SKM-1 treated with dmso at 0.1 percent for 144 hours (cell line): Measurements from ENCODE around the gene UVSSA.

Experiments
- DNase-seq: peaks from one replicate; lab custom pipeline; 2025; ENCODE audit not compliant: unreplicated experiment; lab: John Stamatoyannopoulos, UW

The UVSSA gene

DNA sequence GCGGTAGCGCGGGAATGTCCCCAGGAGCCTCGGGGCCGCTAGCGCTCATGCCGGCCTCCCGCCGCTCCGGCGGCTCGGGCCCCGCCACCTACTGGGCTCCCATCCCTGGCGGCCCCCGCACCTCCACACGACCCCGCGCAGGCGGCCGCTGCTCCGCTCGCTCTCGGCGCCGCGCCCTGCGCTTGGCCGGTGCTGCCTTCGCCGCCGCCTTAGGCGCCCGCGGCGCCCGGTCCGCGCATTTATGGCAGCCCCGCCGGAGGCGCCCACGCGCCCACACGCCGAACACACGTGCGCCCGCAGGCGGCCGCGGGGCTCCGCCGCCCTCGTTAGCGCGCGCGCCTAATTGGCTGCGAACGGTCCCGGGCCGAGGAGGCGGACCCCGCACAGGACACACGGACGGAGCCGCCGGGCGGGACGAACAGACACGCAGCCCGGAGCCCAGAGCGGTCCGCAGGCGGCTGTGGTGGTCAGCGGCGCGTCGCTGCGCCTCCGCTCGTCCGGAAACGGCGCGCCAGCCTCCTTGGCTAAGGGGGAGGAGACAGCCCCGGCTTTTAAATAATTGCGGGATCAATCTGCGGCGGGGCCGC lies 59.5 kb downstream of the UVSSA start, which contains the start of gene NKX1-1:
NKX1-1 (minus strand) TSS at position 49 of the 587 bp plus-strand sequence; CDS start at position 49, 0 bp downstream.
- no peak for DNase-seq

DNA sequence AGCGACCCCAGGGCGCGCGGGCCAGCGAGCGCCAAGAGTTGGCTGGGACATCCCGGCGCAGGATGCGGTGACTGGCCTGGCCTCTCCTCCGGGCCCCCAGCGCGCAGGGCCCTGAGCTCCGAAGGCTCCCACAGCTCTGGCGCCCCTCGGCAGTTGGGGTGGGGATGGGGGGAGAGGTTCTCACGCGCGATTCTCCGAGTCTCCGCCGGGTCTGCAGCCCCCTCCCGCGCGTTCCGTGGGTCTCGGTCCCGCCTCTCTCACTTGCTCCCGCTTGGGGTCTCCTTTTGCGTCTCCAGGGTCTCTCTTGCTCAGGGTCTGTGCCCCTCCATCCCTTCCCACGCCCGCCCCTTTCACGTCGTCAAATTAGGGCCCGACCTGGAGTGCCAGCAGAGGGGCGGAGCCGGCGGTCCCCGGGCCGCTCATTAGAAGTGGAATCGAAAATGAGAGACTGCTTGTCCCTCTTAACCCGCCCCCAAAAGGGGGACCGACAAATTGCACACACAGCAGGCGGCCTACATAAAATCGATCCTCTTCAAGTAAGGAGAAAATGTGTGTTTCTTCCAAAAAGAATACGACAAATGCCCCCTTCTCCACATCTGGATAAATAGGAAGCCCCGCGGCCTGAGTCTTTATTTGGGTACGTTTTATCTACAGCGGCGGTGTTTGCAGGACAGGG lies 60.1 kb downstream of the UVSSA start:
- DNase-seq, result no peak

DNA sequence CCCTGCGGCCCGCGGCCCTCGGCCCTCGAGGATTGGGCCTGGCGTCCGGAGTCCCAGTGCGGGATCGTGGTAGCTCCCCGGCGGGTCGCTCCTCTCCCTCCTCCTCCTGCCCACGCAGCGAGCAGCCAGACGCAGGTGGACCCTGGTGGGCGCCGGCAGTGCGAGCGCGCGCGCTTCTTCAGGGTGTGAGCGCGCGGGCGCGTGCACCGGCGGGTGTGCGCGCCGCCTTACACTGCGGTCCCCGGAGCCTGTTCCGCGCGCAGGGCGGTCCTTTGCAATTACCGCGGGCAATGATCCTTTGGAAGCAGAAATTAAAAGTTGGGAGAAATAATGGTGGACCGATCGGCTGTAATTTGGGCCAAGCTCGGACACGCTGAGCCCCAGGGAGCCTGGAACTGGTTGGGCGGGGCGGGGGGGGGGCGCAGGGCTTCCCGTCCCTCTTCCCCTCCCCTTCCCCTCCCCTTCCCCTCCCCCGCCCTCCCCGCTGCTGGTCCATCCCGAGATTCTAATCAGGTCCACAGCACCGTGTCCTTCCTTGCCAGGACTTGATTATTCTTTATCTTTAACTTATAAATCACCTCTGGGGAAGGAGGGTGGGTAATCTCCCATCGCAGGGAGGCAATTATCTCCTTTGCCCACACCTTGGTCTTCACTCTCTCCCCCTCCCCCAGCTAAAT lies 60.8 kb downstream of the UVSSA start:
- DNase-seq, result no peak

DNA sequence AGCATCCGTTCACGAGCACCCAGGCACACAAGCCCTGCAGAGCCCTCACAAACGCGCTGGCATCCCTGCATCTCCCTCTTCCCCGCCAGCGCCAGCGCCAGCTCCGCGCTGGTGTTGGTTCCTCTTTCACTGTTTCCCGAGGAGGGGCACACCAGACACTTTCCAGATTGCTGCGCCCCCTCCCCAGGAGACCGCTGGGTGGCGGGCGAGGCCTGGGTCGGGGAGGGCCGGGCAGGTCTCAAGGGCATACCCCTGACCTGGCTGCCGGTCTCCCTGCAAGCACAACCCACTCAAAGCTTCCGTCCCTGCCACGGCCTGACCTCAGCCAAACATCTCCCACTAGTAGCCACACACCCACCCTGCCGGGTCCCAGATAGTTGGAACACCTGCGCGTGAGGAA lies 61.4 kb downstream of the UVSSA start:
- no peak for DNase-seq

DNA sequence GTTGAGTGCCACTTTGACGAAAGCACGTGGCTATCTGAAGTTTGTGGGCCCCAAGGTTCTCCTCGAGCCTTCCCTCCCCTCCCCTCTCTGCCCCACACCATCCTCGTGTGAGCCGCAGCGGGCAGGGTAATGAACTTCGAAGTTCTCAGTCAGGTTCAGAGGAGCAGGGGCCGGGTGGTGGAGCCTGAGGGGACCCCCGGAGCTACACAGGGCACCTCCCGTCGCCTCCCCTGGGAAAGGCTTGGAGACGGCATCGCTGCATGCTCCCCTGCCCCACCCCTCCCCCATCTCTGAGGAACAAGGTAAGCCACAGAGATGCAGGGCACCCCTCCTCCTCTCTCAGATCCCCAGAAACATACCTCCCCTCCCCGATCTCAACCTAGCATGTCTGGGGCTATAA lies 62.1 kb downstream of the UVSSA start:
- DNase-seq, result no peak

DNA sequence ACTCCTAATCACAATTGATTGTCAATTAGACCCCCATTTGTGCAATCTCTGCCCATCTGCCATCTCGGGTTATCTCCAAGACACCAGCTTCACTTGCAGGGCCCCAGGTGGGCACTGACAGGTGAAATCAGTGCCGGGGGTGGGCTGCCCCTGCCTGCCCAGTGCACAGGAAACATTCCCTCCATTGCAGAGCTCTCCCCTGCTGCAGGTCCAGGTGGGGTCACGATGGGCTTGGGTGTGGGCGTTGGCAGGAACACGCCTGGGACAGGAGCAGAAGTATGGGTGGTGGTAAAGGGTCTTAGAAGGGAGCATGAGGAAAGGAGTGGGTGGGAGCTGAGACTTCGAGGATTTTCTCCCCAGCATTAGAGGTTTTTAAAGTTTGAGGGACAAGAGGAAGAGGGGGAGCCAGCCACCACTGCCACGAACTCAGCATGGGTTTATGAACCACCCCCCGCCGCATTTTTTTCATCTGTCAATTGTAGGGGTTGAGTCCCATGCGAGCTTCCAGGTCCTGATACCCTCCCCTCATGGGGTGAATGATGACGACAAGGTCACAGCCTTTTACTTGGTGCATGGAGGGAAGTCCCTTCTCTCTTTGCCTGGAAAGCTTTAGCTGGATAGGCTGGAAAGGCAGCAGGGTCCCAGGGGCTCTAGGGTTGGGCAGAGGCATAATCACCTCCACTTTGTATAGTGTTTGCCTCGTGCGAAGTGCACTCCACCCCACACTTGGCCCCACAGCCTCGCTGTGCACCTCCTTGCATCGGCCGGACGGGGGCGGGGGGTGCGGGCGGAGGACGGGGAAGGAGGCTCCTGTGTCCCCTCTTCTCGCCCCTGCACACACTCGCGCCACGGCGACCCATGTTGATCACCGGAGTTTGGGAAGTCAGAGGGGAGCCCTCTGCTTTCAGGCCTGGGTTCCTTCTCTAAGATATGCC lies 62.8 kb downstream of the UVSSA start:
- no peak for DNase-seq

DNA sequence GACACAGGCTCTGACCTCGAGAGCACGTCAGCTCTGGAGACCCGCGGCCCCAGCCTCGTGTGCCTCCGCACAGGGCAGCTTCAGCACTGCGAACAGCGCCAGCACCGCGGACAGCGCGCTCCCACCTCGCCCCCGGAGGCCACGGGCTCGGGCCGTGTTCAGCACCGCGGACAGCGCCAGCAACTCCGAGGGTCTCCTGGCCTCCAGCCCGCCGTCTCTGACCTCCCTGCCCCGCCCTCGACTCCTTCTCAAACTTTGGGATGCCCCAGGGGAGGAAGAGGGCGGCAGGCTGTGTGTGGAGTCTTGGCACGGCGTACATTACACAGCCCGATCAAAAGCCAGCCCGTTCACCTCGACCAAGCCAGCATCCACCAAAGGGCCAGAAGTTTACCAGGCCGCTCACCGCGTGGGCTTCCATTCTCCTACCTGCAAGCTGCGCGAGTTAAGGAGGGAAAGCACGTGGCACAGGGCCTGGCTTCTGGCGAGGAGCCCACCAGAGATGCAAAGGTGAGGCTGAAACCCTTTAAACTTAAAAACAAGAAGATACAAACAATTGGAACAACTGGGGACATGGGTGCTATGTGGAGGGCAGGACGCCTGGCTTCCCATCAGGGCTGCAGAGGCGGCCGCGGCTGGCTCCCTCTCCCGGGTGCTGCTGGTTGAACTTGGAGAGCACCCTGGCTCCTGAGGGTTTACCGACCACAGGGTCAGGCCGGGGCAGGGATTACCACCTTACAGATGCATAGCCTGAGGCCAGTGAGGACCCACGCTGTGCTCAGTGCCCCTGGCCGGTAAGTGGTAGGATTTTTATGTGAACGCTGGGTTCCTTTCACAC lies 63.7 kb downstream of the UVSSA start:
- DNase-seq, result no peak

DNA sequence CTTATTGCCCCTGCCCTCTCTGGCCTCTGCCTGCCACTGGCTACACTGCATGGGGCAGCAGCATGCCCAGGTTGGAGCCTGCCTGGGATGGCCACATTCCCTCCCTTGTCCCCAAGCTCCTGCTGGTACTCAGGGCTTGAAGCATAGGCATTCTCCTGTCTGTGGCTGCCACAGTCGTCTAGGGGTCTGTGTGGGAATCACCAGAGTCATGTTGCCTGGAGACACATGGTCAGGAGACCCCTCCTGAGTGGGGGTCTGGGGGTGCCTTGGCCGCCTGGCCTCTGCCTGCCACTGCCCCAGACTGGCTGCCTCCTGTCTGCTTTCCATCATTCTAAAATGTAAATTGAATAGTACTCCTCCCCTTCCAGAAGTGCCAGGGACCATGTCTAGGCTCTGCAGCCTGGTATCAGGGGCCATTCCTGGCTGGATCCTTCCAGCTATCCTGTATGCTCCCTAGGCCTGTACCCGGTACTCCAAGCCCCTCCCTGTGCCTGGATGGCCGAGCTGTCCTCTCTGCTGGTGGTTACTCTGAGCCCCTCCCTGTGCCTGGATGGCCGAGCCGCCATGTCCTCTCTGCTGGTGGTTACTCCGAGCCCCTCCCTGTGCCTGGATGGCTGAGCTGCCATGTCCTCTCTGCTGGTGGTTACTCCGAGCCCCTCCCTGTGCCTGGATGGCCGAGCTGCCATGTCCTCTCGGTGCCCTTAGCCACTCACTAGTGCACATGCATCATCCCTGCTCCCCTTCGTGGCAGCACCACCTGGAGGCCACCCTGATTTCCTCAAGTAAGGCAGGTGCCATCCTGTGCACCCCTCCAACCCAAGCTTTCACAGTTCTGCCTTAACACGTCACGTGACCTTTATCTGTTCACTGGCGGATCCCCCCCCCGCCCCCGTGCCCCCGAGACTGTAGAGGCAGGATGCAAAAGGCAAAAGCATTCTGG lies 64.7 kb downstream of the UVSSA start:
- DNase-seq, result no peak

DNA sequence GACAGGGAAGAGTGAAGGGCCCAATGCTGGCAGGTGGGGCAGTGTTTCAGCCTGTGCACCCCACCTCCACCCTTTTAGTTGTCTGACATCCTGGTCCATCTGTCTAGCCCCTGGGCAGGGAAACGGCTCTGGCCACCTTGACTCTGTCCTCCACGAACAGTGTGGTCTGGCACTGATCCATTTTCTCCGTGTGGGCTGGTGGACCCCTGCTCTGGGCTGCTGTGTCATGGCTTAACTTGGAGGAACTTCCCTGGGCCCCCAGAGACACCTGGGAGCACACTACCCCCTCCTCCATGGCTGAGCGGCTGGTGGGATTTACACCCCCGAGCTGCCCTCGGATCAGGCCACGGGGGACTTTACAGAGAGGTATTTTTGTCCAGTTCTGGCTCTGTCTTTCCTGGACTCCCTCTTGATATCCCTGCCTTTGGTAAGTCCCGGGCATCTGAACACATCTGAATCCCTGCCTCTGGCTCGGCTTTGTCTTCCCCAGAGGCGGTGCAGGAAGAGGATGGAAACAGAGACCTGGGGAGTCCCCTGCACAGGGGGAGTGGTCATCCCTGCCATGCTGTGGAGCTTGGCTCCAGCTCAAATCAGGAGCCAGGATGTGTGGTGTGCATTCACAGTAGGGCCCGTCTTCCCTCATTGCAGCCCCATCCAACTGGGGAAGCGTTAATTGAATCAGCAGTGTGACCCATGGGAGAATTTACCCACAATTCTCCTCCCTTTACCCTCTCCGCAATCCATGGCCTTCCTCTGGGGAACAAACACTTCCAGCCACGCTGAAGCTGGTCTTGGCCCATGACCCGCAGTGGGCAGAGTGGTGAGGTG lies 65.6 kb downstream of the UVSSA start:
- DNase-seq, result no peak

DNA sequence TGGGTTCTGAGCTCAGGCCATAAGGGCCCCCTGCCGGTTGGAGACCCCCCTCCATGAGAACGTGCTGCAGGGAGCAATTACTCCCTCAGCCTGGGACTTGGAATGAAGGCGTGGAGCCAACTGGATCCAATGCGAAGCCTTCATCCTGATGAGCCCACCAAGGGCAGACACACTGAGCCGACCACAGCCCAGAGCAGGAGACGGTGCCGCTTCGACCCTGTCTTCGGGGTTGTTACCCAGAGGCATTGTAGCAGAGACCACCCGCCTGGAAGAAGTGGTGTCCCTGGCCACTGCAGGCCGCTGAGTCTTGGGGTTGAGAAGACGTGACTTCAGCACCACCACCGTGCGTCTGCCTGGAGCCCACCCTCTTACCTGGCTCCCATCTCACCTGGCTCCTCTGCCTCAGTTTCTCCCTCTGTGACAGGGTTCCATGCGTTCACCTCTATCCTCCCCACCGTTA lies 66.2 kb downstream of the UVSSA start:
- no peak for DNase-seq

DNA sequence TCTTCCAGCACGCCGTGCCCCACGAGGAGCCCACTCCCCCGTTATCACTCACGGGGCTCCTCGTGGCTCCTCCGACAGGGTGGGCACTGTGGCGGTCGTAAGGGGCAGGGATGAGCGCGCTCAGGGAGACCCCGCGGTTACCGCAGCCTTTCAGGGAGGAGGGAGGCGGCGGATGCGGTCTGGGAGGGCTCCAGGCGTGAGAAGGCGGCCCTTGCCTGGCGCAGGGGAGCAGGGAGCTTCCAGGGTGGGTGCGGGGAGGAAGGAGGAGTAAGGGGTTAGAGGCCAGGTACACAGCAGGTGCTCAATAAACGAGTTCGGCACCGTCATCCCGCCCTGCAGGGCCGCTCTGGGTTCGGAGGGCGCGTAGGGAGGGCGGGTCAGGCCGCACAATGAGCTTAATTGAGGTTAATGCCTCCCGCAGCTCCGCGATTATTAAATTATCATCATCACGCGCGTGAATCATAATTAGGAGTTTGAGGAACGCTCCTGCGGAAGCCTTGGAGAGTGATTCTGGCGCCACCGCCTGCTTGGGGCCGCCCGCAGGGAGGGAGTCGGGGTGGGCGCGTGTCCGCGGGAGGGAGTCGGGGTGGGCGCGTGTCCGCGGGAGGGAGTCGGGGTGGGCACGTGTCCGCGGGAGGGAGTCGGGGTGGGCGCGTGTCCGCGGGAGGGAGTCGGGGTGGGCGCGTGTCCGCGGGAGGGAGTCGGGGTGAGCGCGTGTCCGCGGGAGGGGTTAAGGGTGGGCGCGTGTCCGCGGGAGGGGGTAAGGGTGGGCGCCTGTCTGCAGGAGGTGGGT lies 66.9 kb downstream of the UVSSA start:
- no peak for DNase-seq

DNA sequence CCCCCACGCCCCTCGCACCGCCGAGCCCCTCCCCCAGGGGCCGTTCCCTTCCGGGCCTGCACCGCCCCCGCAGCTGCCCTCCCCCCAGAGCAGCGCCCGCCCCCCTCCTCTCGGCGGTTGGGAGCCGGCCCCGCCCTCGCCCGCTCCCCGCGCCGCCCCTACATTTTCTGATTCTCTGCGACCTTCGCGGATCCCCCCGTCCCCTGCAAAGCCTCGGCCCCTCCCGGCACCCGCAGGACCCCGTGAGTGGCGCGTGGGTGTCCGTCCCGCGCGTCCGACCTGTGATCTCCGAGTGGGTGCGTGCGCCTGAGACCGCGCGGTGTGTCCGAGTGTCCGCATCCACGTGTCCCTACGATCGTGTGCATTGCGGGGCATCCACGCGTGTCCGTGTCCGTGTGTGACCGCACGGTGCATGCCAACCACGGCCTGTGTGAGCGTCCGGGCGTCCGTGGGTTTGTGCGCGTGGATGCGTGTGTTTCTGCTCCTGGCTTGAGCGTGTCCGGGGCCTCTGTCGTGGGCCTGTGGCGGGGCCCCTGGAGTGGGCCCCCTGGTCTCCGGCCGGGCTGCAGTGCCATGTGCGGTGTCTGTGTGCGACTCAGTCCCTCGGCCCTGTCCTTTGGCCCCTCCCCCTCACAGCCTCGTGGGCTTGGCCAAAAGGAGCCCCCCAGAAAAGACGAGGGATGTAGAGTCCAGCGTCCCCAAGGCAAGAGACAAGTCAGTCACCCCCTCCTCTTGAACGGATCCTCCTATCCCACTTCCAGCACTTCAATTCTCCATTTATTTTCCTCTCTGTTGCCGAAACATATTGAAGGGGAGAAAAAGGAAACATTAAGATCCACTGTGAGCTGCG lies 68.0 kb downstream of the UVSSA start:
- no peak for DNase-seq

DNA sequence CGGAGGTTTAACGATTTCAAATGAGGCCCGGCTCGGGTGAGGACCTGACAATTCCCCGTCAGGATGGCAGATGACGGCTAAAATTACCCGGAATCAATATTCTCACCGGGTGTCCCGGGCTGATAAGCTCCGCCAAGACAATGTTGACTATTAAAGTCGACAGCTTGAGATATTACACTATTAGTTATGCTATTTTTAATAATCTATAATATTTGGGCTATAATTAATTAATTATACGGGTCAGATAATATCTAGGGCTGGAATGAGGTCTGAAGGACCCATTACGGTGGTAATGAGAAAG lies 68.6 kb downstream of the UVSSA start:
- DNase-seq, result no peak

DNA sequence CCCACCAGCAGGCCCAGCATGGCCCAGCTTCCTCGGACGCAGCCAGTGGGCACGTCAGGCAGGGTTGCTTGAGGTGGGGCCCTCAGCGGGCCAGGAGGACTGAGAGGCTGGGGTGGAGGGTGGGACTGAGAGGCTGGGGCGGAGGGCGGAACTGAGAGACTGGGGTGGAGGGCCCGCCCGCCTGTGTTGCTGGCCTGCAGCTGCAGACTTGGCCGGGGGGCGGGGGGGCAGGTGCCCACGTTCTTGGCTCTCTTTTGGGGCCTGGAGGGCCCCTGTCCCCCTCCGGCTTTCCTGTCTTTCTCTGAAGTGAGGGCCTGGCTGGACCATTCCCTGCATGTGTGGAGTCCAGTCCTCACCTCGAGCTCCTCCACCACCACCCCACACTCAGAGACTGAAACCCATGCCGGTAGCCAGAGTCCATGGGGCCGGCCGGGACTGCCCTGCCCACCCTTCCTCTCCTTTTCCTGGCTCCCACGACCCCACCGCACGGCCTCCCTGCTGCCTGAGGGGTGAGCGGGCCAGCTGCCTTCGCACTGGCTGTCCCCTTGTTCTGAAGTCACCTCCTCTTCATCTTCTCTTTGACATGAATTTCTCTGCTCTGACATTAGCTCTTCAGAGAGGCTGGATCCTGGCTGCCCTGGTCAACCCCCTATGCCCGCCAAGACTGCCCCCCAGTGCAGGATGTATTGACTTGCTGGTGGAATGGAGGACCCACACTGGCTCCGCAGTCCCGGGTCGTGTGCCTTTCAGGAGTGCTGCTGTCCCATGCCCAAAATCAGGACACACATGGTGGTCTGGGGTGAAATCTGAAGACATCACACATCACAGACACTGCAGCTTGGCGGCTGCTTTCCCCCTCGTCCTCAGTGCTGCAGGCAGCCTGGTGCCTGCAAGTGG lies 69.3 kb downstream of the UVSSA start:
- DNase-seq, result no peak

DNA sequence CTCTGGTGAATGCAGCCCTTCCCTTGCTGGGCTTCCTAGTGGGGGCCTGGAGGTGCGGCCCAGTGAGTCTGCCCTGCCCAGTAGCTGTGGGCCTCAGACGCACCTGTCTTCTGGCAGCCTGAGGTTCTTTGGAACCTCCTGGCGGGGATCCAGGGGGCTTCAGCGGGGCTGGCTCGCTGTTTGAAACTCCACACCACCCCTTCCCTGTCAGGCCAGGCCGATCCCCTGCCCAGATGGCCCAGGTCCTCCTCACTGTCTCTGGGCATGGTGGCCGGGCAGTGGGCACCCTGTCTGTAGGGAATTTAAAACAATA lies 69.9 kb downstream of the UVSSA start:
- no peak for DNase-seq
